ENCODE data around the gene ENAM.

The ENAM gene

GRCh38 chr4:70614184-70614555, 14.4 kb upstream of the ENAM start:
- H3K9me3 ChIP-seq (replicated peaks; ENCODE audit: insufficient read depth, low read length), result no peaks in the 10 kb centered on the region
- TF ChIP-seq CTCF (IDR thresholded peaks at IDR 0.05; ENCODE audit: low read length), result no peak
- no peak for TF ChIP-seq EZH2 (optimal IDR thresholded peaks at IDR 0.05; ENCODE audit: low read depth, low read length)
- no peak for TF ChIP-seq EZH2phosphoT487 (IDR thresholded peaks at IDR 0.05; ENCODE audit: low read length)
- no peaks in the 10 kb centered on the region for H3K36me3 ChIP-seq (replicated peaks; ENCODE audit: insufficient read depth, low read length)
- H3K27me3 ChIP-seq (replicated peaks; ENCODE audit: insufficient read depth, low read length), result no peaks in the 10 kb centered on the region
- no peaks in the 10 kb centered on the region for H3F3A ChIP-seq (ENCODE audit: insufficient read depth, low read length)
- no peaks in the 10 kb centered on the region for H3K79me2 ChIP-seq (ENCODE audit: low read length)
- no peak overlapping the region for H3K27ac ChIP-seq (ENCODE audit: low read length)
- no peak for DNase-seq
- H3K4me2 ChIP-seq (ENCODE audit: low read depth, low read length), result peak overlapping the region; percentile 15; the same call in 1 of the 2 replicates
- H2AFZ ChIP-seq (ENCODE audit: low read length), result no peak overlapping the region
- H3K9me2 ChIP-seq (replicated peaks; ENCODE audit: insufficient read depth, low read length), result no peaks in the 10 kb centered on the region
- H3K4me3 ChIP-seq (ENCODE audit: low read length), result peak overlapping the region; percentile 10; the same call in 1 of the 2 replicates
- H3K4me1 ChIP-seq (ENCODE audit: low read length), result no peaks in the 10 kb centered on the region
- no peaks in the 10 kb centered on the region for H4K20me1 ChIP-seq (ENCODE audit: insufficient read depth, low read length)
- no peak overlapping the region for H3K9ac ChIP-seq (ENCODE audit: low read length)

GRCh38 chr4:70619288-70619687, 9.3 kb upstream of the ENAM start:
- no peak for TF ChIP-seq CTCF (IDR thresholded peaks at IDR 0.05; ENCODE audit: low read length)
- no peak for TF ChIP-seq EZH2phosphoT487 (IDR thresholded peaks at IDR 0.05; ENCODE audit: low read length)
- no peak for TF ChIP-seq EZH2 (optimal IDR thresholded peaks at IDR 0.05; ENCODE audit: low read depth, low read length)
- no peaks in the 10 kb centered on the region for H3K9me2 ChIP-seq (replicated peaks; ENCODE audit: insufficient read depth, low read length)
- H3K4me3 ChIP-seq (ENCODE audit: low read length), result no peak overlapping the region
- H3K27ac ChIP-seq (ENCODE audit: low read length), result no peak overlapping the region
- no peaks in the 10 kb centered on the region for H3K4me1 ChIP-seq (ENCODE audit: low read length)
- no peaks in the 10 kb centered on the region for H4K20me1 ChIP-seq (ENCODE audit: insufficient read depth, low read length)
- peaks cover 3% of the 10 kb centered on the region for H3F3A ChIP-seq (ENCODE audit: insufficient read depth, low read length)
- H3K79me2 ChIP-seq (ENCODE audit: low read length), result no peaks in the 10 kb centered on the region
- H3K9me3 ChIP-seq (replicated peaks; ENCODE audit: insufficient read depth, low read length), result no peaks in the 10 kb centered on the region
- no peak overlapping the region for H3K9ac ChIP-seq (ENCODE audit: low read length)
- H2AFZ ChIP-seq (ENCODE audit: low read length), result no peak overlapping the region
- H3K36me3 ChIP-seq (replicated peaks; ENCODE audit: insufficient read depth, low read length), result no peaks in the 10 kb centered on the region
- no peak for DNase-seq
- no peaks in the 10 kb centered on the region for H3K27me3 ChIP-seq (replicated peaks; ENCODE audit: insufficient read depth, low read length)
- H3K4me2 ChIP-seq (ENCODE audit: low read depth, low read length), result no peak overlapping the region

- Histone ChIP-seq H3K79me2 (ENCODE audit: low read length) (no peaks in the 10 kb centered on the region), H2AFZ (ENCODE audit: low read length) (no peak overlapping the region), H3K27ac (ENCODE audit: low read length) (no peak overlapping the region), H3K36me3 (replicated peaks; ENCODE audit: insufficient read depth, low read length) (no peaks in the 10 kb centered on the region), H3K9me2 (replicated peaks; ENCODE audit: insufficient read depth, low read length) (no peaks in the 10 kb centered on the region), H3K9ac (ENCODE audit: low read length) (no peak overlapping the region), H3K4me3 (ENCODE audit: low read length) (no peak overlapping the region), H3K4me1 (ENCODE audit: low read length) (no peaks in the 10 kb centered on the region), H4K20me1 (ENCODE audit: insufficient read depth, low read length) (no peaks in the 10 kb centered on the region), H3K27me3 (replicated peaks; ENCODE audit: insufficient read depth, low read length) (no peaks in the 10 kb centered on the region), H3K9me3 (replicated peaks; ENCODE audit: insufficient read depth, low read length) (no peaks in the 10 kb centered on the region), H3K4me2 (ENCODE audit: low read depth, low read length) (no peak overlapping the region), H3F3A (ENCODE audit: insufficient read depth, low read length) (peaks cover 7% of the 10 kb centered on the region)
- TF ChIP-seq CTCF (IDR thresholded peaks at IDR 0.05; ENCODE audit: low read length), result no peak
- no peak for TF ChIP-seq EZH2phosphoT487 (IDR thresholded peaks at IDR 0.05; ENCODE audit: low read length)
- TF ChIP-seq EZH2 (optimal IDR thresholded peaks at IDR 0.05; ENCODE audit: low read depth, low read length), result no peak
- no peak for DNase-seq
Measured at GRCh38 chr4:70619778-70620177, 8.8 kb upstream of the ENAM start.
